ENCODE results near the gene SPATC1L. TPM values are rescaled to one million over a fixed set of nuclear protein-coding genes. Genes with fewer than 3 reads are reported as not detected.

SPATC1L gene
- total RNA-seq, 4 donors from 2014 or later, result 1.1 to 9.4 (median 1.9) TPM

- TF ChIP-seq CTCF (IDR thresholded peaks at IDR 0.05; ENCODE audit: low read depth), result no peak
Measured at GRCh38 chr21:46212721-46213484, 28.6 kb upstream of the SPATC1L start.

GRCh38 chr21:46211786-46212720 lies 27.8 kb upstream of the SPATC1L start:
- no peak for TF ChIP-seq CTCF (IDR thresholded peaks at IDR 0.05; ENCODE audit: low read depth)

- no peak for TF ChIP-seq CTCF (IDR thresholded peaks at IDR 0.05; ENCODE audit: low read depth)
Measured at GRCh38 chr21:46211376-46211775, 27.1 kb upstream of the SPATC1L start.

- no peak for TF ChIP-seq CTCF (IDR thresholded peaks at IDR 0.05; ENCODE audit: low read depth)
Measured at GRCh38 chr21:46210378-46211136, 26.3 kb upstream of the SPATC1L start.

- no peak for TF ChIP-seq CTCF (IDR thresholded peaks at IDR 0.05; ENCODE audit: low read depth)
Measured at GRCh38 chr21:46208761-46209721, 24.8 kb upstream of the SPATC1L start.

- TF ChIP-seq CTCF (IDR thresholded peaks at IDR 0.05; ENCODE audit: low read depth), result no peak
Measured at GRCh38 chr21:46207920-46208591, 23.8 kb upstream of the SPATC1L start.
